PC-9 (cell line): Measurements from ENCODE around the gene SRSF2. TPM values are rescaled to one million over a fixed set of nuclear protein-coding genes. Genes with fewer than 3 reads are reported as not detected.

Experiments used
- BruUV-seq: library from RNA; stranded (reverse); fragments of 400-500 nt; replicated peaks from 2 replicates; lab custom pipeline; 2021; lab: Mats Ljungman, UMichigan
- CTCF ChIA-PET: fragments of 300-600 bp; sonication (Branson Sonifier 250); formaldehyde crosslinking; loops from one replicate; lab custom pipeline; 2022; ENCODE audit warnings: antibody characterized with exemption; lab: Charles Lee
- POLR2A ChIA-PET: fragments of 300-600 bp; sonication (Branson Sonifier 250); formaldehyde crosslinking; loops from one replicate; lab custom pipeline; 2022; ENCODE audit warnings: antibody characterized with exemption; ENCODE audit not compliant: unreplicated experiment; lab: Charles Lee
- DNase-seq, 2 experiments: peaks; one replicate each; pipeline versions ENCODE4 v3.0.0 to v3.0.0-alpha.2; 2015 to 2022; ENCODE audit warnings: mixed read lengths in 1 of 2
- H2AFZ ChIP-seq: fragments of 200-600 bp; sonication (generic); 2 replicates; pipeline ENCODE4 v1.8.1; 2017; ENCODE audit warnings: antibody characterized with exemption
- H3F3A ChIP-seq: fragments of 200-600 bp; sonication (generic); 2 replicates; pipeline ENCODE4 v1.8.1; 2017; ENCODE audit warnings: antibody characterized with exemption, mild to moderate bottlenecking, low read depth; ENCODE audit not compliant: insufficient read depth
- H3K27ac ChIP-seq: fragments of 200-600 bp; sonication (generic); 2 replicates; pipeline ENCODE4 v1.6.1; 2016; ENCODE audit warnings: mixed run types
- H3K27me3 ChIP-seq: fragments of 200-600 bp; sonication (generic); 2 replicates; pipeline ENCODE4 v1.6.1; 2016; ENCODE audit warnings: low read depth, mixed run types; ENCODE audit not compliant: insufficient read depth
- H3K36me3 ChIP-seq: fragments of 200-600 bp; sonication (generic); 2 replicates; pipeline ENCODE4 v1.6.1; 2016; ENCODE audit warnings: low read depth, mixed run types
- H3K4me1 ChIP-seq: fragments of 200-600 bp; sonication (generic); replicated peaks from 2 replicates; pipeline ENCODE4 v1.6.1; 2016; ENCODE audit warnings: mixed run types; ENCODE audit not compliant: insufficient read depth
- H3K4me2 ChIP-seq: fragments of 200-600 bp; sonication (generic); 2 replicates; pipeline ENCODE4 v1.6.1; 2017; ENCODE audit warnings: mixed run types
- H3K4me3 ChIP-seq: fragments of 200-600 bp; sonication (generic); 2 replicates; pipeline ENCODE4 v1.6.1; 2016; ENCODE audit warnings: mixed run types
- H3K79me2 ChIP-seq: fragments of 200-600 bp; sonication (generic); 2 replicates; pipeline ENCODE4 v1.6.1; 2017; ENCODE audit warnings: low read depth, mixed run types
- H3K9me2 ChIP-seq: fragments of 200-600 bp; sonication (generic); 2 replicates; pipeline ENCODE4 v1.8.1; 2017; ENCODE audit warnings: mild to moderate bottlenecking; ENCODE audit not compliant: insufficient read depth
- H3K9me3 ChIP-seq: fragments of 200-600 bp; sonication (generic); 2 replicates; pipeline ENCODE4 v1.8.1; 2016; ENCODE audit warnings: low read depth; ENCODE audit not compliant: insufficient read depth
- H4K20me1 ChIP-seq: fragments of 200-600 bp; sonication (generic); 2 replicates; pipeline ENCODE4 v1.8.1; 2017; ENCODE audit not compliant: insufficient read depth
- CTCF ChIP-seq: fragments of 200-600 bp; sonication (generic); conservative IDR thresholded peaks from 2 replicates; pipeline ENCODE4 v1.6.1; 2017; ENCODE audit warnings: mixed run types, antibody characterized with exemption, mild to moderate bottlenecking, moderate library complexity
- EZH2 ChIP-seq: fragments of 200-600 bp; sonication (generic); IDR thresholded peaks from 2 replicates; pipeline ENCODE4 v1.8.0; 2017; ENCODE audit warnings: antibody characterized with exemption, low read depth
- intact Hi-C: fragments of 100-400 bp; cut with micrococcal nuclease; formaldehyde crosslinking; loops from one replicate; pipeline ENCODE4 v1.10.0; 2022; ENCODE audit not compliant: unreplicated experiment
- total RNA-seq: library from RNA; stranded (reverse); gene quantifications from 2 replicates; pipeline ENCODE4 v1.2.3, GENCODE V29; 2021

SRSF2 gene
- total RNA-seq, 1 experiment from 2014 or later: 186 TPM

GRCh38 chr17:76720941-76721340, 16.2 kb downstream of the SRSF2 start:
- Histone ChIP-seq H4K20me1 (no peaks in the 10 kb centered on the region), H3K27ac (no peak overlapping the region), H3K27me3 (no peaks in the 10 kb centered on the region), H3K36me3 (0 out of 2 replicates have a peak, but pooled peaks cover 6% of the 10 kb centered on the region), H3K9me3 (no peaks in the 10 kb centered on the region), H3F3A (no peaks in the 10 kb centered on the region), H3K4me2 (no peak overlapping the region), H3K79me2 (peaks cover 29% of the 10 kb centered on the region), H3K4me3 (no peak overlapping the region), H3K9me2 (no peaks in the 10 kb centered on the region), H3K4me1 (peaks cover 3% of the 10 kb centered on the region; the same call in 1 of the 2 replicates), H2AFZ (no peak overlapping the region)
- POLR2A ChIA-PET: no interaction called here
- no peak for TF ChIP-seq CTCF
- no TSS peak for BruUV-seq
- intact Hi-C loops: no loop called here
- CTCF ChIA-PET: no interaction called here
- no peak for DNase-seq

- Histone ChIP-seq H3K9me3 (no peaks in the 10 kb centered on the region), H3K9me2 (no peaks in the 10 kb centered on the region), H3K79me2 (peaks cover 22% of the 10 kb centered on the region), H3K27me3 (no peaks in the 10 kb centered on the region), H4K20me1 (no peaks in the 10 kb centered on the region), H3F3A (peaks cover 4% of the 10 kb centered on the region; the same call in 1 of the 2 replicates), H3K27ac (no peak overlapping the region), H3K4me2 (no peak overlapping the region), H3K4me3 (no peak overlapping the region), H3K4me1 (no peaks in the 10 kb centered on the region), H2AFZ (no peak overlapping the region), H3K36me3 (0 out of 2 replicates have a peak, but pooled peaks cover 6% of the 10 kb centered on the region)
- ChIA-PET POLR2A (interaction anchor here (0.6 kb wide), 1 partner anchor 246 kb away, joined by 4 read pairs; no protein-coding TSS in a partner anchor), CTCF (no interaction called here)
- BruUV-seq: no TSS peak
- no peak for DNase-seq
- TF ChIP-seq CTCF (no peak), EZH2 (no peak)
- intact Hi-C loops: no loop called here
These were observed 16.9 kb downstream of the SRSF2 start for GRCh38 chr17:76720211-76720610.

GRCh38 chr17:76718516-76718915, 18.6 kb downstream of the SRSF2 start:
- CTCF ChIA-PET: no interaction called here
- no peak for DNase-seq
- Histone ChIP-seq H3K79me2 (peaks cover 5% of the 10 kb centered on the region), H3K36me3 (no peaks in the 10 kb centered on the region), H3K4me2 (no peak overlapping the region), H3K27ac (no peak overlapping the region), H3K9me3 (no peaks in the 10 kb centered on the region), H3K4me3 (no peak overlapping the region), H3K27me3 (no peaks in the 10 kb centered on the region), H2AFZ (no peak overlapping the region), H4K20me1 (no peaks in the 10 kb centered on the region), H3K4me1 (no peaks in the 10 kb centered on the region), H3K9me2 (no peaks in the 10 kb centered on the region), H3F3A (peaks cover 7% of the 10 kb centered on the region; the same call in 1 of the 2 replicates)
- no peak for TF ChIP-seq CTCF
- no peak for TF ChIP-seq EZH2
- BruUV-seq: no TSS peak
- POLR2A ChIA-PET: interaction anchor here (0.6 kb wide), 1 partner anchor 112 kb away, joined by 5 read pairs; no protein-coding TSS in a partner anchor
- intact Hi-C loops: loop anchor here (10.0 kb wide), 1 partner anchor 254 kb away; the partner anchor contains the start of gene AANAT
